ENCODE results near the gene CCDC201.
"Not testable (repeated sequence)": the region's sequence is repeated elsewhere in the genome, so short reads cannot be mapped to it uniquely, and the experiment has no call there.

Gene CCDC201

DNA sequence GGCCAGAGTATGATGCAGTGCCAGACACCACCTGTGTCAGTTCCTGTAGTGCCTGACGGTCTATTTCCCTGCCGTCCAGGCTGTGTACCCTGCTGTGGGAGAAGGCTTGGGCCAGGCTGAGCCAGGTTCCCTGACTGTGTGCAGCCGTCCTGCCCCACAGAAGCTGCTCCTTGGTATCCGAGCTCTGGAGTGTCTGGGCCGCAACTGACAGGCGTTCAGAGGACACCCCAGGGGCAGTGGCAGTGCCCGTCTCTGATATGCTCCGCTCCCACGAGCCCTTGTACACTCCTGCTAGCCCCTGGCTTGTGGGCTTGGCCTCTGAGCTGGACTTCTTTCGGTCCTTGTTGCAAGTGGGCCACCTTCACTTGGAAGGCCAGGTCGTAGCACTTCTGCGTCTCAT is 55.0 kb downstream of the CCDC201 start:
- DNase-seq: not testable (repeated sequence)

DNA sequence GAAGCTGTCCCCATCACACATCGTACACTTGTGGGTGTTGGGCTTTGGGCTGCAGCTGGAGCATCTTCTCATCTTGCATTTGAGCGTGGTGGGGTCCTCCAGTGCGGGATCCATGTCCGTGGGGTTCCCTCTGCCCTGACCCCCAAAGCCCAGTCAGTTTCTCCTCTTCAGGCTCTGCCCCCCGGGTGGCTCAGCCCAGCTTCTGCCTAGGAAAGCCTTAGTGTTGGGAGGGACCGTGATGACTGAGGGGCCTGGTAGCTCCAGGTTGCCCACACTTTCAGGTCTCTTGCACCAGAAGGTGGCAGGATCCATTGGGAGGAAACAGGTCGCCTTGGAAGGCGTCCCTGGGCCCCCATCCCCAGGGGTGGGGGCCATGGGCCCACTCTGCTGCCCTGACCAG is 55.9 kb downstream of the CCDC201 start:
- DNase-seq: not testable (repeated sequence)

DNA sequence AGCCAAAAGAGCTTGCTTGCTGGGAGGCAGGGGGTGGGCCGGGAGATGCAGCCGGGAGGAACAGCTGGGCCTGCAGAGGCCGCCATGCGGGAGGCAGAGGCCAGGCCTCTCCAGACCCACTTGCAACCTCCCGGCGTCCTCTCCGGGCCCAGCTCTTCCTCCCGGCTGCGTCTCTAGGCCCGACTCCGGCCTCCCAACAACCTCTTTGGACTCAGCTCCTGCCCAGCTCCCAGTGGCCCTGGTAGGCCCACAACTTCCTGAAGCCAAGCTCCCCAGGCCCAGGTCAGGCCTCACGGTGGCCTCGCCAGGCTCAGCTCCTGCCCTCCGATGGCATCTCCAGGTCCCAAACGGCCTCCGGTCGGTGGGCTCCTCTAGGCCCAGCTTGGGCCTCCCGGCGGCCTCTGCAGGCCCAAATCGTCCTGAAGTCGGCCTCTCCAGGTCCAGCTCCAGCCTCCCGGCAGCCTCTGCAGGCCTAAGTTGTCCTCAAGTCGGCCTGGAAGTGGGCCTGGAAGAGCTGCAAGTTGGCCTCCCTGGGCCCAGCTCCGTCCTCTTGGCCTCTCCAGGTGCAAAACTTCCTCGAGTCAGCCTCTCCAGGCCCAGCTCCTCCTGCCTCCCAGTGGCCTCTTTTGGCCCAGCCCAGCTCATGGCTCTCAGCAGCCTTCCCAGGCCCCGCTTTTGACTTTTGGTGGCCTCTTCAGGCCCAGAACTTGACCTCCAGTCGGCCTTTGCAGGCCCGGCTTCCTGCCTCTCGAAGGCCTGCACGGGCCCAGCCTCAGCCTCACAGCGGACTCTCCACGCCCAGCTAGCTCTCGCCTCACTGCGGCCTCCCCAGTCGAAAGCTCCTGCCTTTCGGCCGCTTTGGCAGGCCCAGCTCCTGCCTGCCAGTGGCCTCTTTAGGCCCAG is 58.4 kb downstream of the CCDC201 start:
- not testable (repeated sequence) for DNase-seq

GRCh38 chr7:45813771-45814170 is 59.1 kb downstream of the CCDC201 start:
- DNase-seq: not testable (repeated sequence)

- no peak for DNase-seq
Measured at GRCh38 chr7:45812946-45813345, 59.9 kb downstream of the CCDC201 start.

DNA sequence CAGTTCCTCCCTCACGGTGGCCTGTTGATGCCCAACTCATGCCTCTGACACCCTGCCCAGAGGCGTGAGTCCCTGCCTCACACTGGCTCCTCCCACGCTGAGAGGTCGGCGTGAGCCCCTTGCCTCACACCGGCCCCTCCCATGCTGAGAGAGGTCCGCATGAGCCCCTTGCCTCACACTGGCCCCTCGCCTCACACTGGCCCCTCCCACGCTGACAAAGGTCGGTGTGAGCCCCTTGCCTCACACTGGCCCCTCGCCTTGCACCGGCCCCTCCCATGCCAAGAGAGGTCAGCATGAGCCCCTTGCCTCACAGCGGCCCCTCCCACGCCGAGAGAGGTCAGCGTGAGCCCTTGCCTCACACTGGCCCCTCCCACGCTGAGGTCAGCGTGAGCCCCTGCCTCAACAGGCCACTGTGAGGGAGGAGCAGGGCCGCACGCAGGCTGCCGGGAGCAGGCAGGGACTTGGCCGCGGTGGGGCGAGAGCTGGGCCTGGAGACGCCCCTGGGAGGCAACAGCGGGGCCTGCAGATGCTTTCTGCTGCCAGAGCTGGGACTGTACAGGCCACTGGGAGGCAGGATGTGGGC is 61.1 kb downstream of the CCDC201 start:
- DNase-seq: not testable (repeated sequence)

DNA sequence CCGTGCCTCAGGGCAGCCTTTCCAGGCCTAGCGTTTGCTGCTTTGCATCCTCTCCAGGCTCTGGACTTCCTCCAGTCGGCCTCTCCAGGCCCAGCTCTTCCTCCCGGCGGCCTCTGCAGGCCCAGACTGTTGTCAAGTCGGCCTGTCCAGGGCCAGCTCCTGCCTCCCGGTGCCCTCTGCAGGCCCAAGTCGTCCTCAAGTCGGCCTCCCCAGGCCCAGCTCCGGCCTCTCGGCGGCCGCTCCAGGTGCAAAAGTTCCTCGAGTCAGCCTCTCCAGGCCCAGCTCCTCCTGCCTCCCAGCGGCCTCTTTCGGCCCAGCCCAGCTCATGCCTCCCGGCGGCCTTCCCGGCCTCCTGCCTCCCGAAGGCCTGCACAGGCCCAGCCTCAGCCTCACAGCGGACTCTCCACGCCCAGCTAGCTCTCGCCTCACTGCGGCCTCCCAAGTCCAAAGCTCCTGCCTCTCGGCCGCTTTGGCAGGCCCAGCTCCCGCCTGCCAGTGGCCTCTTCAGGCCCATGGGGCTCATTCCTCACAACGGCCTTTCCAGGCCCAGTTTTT is 62.4 kb downstream of the CCDC201 start:
- DNase-seq: not testable (repeated sequence)

All from amygdala (tissue), 56 donors.